ENCODE data around the gene RELN. TPM values are rescaled to one million over a fixed set of nuclear protein-coding genes. Genes with fewer than 3 reads are reported as not detected.

The RELN gene
- total RNA-seq, 4 donors from 2014 or later, result 1.0 to 3.5 (median 1.3) TPM

DNA sequence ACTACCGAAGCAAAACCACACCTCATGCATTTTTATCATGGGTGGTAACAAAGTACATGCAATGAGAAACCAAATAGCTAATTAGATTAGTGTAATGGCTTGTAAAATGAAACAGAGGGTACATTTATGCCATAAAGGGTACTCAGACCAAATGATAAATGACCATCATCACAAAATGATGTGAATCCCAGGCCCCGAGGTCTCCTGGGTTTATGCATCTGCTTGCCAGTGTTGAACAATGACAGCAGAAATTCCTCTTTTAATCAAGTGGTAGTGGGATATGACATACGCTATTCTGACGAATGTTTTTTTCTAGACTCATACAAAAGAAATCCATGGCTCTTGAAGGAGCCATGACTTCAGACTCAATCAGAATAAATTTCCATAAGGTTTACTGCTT lies 293.9 kb downstream of the RELN start:
- intact Hi-C loops (cut with DNase I; ENCODE audit: low total_unique reads), result no loop called here
- H3K4me3 ChIP-seq (ENCODE audit: low read depth, poor library complexity, severe bottlenecking), result no peak overlapping the region
- WGBS, 2 donors, result 86 to 88% methylated on average over 4 of the region's 4 CpGs
- DNase-seq (ENCODE audit: low spot score in 2 of 2), result no peak
- TF ChIP-seq POLR2A (IDR thresholded peaks at IDR 0.05), result no peak
- TF ChIP-seq, protein P1, sequence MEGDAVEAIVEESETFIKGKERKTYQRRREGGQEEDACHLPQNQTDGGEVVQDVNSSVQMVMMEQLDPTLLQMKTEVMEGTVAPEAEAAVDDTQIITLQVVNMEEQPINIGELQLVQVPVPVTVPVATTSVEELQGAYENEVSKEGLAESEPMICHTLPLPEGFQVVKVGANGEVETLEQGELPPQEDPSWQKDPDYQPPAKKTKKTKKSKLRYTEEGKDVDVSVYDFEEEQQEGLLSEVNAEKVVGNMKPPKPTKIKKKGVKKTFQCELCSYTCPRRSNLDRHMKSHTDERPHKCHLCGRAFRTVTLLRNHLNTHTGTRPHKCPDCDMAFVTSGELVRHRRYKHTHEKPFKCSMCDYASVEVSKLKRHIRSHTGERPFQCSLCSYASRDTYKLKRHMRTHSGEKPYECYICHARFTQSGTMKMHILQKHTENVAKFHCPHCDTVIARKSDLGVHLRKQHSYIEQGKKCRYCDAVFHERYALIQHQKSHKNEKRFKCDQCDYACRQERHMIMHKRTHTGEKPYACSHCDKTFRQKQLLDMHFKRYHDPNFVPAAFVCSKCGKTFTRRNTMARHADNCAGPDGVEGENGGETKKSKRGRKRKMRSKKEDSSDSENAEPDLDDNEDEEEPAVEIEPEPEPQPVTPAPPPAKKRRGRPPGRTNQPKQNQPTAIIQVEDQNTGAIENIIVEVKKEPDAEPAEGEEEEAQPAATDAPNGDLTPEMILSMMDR (IDR thresholded peaks at IDR 0.05), result no peak

DNA sequence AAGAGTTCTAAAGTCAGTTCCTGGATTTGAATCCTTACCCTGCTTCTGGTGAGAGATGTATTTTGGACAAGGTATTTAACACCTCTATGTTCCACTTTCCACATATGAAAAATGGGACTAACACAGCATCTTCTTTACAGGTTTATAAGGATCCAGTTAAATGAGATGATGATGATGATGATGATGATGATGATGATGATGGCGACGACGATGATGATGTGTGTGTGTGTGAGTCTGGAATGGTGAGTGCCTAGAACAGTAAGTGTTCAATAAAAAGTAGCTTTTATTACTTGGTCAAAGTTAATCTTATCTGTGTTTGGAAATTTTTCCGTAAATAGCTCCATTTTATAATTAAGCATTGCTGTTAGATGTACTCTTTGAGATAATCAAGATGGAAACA lies 295.2 kb downstream of the RELN start:
- no peak for DNase-seq (ENCODE audit: low spot score in 2 of 2)
- intact Hi-C loops (cut with DNase I; ENCODE audit: low total_unique reads), result no loop called here
- no peak overlapping the region for H3K4me3 ChIP-seq (ENCODE audit: low read depth, poor library complexity, severe bottlenecking)
- TF ChIP-seq POLR2A (IDR thresholded peaks at IDR 0.05), result no peak
- TF ChIP-seq, protein P1 (IDR thresholded peaks at IDR 0.05), result no peak
- 80 to 85% methylated on average over 4 of the region's 4 CpGs for WGBS, 2 donors

DNA sequence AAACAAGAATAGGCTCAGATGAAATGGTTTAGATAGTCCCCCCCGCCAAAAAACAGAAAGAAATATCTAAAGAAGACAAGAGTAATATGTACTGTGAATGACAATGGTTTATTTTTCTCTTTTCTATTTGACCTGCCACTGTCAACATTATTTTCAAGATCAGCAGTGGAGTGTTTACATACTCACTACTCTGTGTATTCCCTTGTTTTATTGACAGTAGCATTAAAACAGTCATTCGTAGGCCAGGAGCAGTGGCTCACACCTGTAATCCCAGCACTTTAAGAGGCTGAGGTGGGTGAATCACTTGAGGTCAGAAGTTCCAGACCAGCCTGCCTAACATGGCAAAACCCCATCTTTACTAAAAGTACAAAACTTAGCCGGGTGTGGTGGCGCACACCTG lies 298.2 kb downstream of the RELN start:
- 84 to 88% methylated on average over 4 of the region's 4 CpGs for WGBS, 2 donors
- intact Hi-C loops (cut with DNase I; ENCODE audit: low total_unique reads), result no loop called here
- no peak for DNase-seq (ENCODE audit: low spot score in 2 of 2)
- H3K4me3 ChIP-seq (ENCODE audit: low read depth, poor library complexity, severe bottlenecking), result no peak overlapping the region
- no peak for TF ChIP-seq POLR2A (IDR thresholded peaks at IDR 0.05)
- TF ChIP-seq, protein P1 (IDR thresholded peaks at IDR 0.05), result no peak

DNA sequence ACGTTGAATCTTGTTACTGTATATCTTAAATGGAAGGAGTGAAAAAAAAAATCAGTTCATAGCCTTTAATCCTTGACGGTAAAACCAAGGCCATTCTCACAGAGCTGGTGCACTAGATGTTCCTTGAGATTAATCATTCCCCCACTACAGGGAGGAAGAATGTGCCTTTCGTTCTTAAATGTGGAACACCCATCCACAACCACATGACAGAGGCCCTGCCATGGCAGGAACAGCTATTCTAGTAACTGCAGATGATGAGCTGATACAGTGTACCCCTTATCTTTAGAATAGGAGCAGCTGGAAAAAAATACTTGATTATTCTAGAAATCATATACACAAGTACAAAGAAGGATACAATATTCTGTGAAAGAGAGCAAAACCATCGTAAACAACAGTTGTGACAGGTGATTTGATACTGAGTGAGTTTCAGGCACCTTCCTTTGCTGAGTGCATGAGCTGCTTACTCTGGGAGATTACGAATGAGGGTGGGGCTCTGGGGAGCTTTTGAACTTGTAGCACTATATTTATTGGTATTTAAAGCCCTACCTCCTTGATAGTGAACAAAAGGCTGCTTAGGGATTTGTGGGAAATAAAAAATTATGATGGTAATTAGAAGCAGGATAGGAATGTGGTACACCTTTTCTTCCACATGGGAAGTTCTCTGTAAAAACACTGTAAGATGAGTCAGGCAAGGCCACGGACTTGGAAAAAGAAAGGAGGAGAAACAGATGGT lies 299.1 kb downstream of the RELN start:
- TF ChIP-seq, protein P1 (IDR thresholded peaks at IDR 0.05), result no peak
- TF ChIP-seq POLR2A (IDR thresholded peaks at IDR 0.05), result no peak
- no peak overlapping the region for H3K4me3 ChIP-seq (ENCODE audit: low read depth, poor library complexity, severe bottlenecking)
- 49 to 55% methylated on average over 6 of the region's 6 CpGs for WGBS, 2 donors
- intact Hi-C loops (cut with DNase I; ENCODE audit: low total_unique reads), result no loop called here
- DNase-seq (ENCODE audit: low spot score in 2 of 2), result no peak

DNA sequence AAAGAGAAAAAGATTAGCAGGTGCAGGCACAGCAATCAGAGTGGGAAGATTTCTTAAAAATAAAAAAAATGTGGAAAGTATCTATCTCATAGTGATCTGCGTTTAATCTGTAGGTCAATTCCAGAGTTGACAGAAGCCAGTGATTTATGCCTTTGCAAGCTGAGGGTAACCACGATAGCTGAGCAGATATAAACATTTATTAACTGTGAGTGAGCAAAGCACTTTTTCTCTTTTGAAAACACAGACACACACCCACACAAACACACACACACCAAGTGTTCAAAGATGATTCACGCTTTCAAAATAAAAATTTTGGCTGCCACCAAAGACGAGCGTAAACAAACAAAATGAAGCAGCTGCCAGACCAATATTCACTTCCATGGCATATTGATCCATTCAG lies 300.2 kb downstream of the RELN start:
- intact Hi-C loops (cut with DNase I; ENCODE audit: low total_unique reads), result no loop called here
- 49 to 51% methylated on average over 5 of the region's 5 CpGs for WGBS, 2 donors
- no peak for TF ChIP-seq POLR2A (IDR thresholded peaks at IDR 0.05)
- TF ChIP-seq, protein P1 (IDR thresholded peaks at IDR 0.05), result no peak
- no peak overlapping the region for H3K4me3 ChIP-seq (ENCODE audit: low read depth, poor library complexity, severe bottlenecking)
- DNase-seq (ENCODE audit: low spot score in 2 of 2), result no peak

DNA sequence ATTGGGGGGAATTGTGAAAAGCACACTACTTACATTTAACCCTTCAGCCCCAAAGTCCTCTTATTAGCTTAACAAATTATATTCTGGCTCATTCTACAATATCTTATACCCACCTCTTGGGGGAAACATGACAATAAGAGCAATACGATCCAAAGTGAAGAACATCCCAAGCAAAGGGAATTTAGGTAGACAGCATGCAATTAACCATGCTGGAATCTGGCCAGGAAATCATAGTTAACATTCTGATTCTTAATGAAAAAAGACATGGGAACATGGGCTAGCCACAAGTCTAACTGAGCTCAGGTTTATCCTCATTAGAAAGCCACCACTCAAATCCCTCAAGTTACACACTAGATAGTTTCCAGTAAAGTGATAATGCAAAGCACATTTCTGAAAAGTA lies 301.5 kb downstream of the RELN start:
- no peak for DNase-seq (ENCODE audit: low spot score in 2 of 2)
- TF ChIP-seq, protein P1 (IDR thresholded peaks at IDR 0.05), result no peak
- TF ChIP-seq POLR2A (IDR thresholded peaks at IDR 0.05), result no peak
- intact Hi-C loops (cut with DNase I; ENCODE audit: low total_unique reads), result no loop called here
- WGBS, 2 donors, result 60 to 74% methylated on average over 1 of the region's 1 CpG
- no peak overlapping the region for H3K4me3 ChIP-seq (ENCODE audit: low read depth, poor library complexity, severe bottlenecking)

All from lower leg skin (tissue), 4 donors.